Measurements from ENCODE around the gene ABCC3. TPM values are rescaled to one million over a fixed set of nuclear protein-coding genes. Genes with fewer than 3 reads are reported as not detected.

Gene ABCC3
- total and polyA plus RNA-seq, 3 experiments from 2014 or later, result 0.37 to 0.69 TPM; not detected in 1

- ChIA-PET CTCF (no interaction called here), POLR2A (no interaction called here)
- Mint-ChIP-seq H3K9me3 (no peaks in the 10 kb centered on the region), H3K4me3 (no peak overlapping the region), H3K27ac (no peak overlapping the region), H3K4me1 (peaks cover 5 to 15% (median 7%) of the 10 kb centered on the region in 3 donors), H3K27me3 (peaks cover 3 to 21% of the 10 kb centered on the region in 2 donors), H3K36me3 (no peaks in the 10 kb centered on the region)
- Histone ChIP-seq H3K4me3 (ENCODE audit: low read length) (no peak overlapping the region), H3K27me3 (ENCODE audit: insufficient read depth, low read length, poor library complexity, severe bottlenecking) (no peaks in the 10 kb centered on the region), H3K27ac (ENCODE audit: low read depth, low read length) (no peak overlapping the region), H3K36me3 (ENCODE audit: insufficient read depth, low read length) (no peaks in the 10 kb centered on the region), H3K9me3 (ENCODE audit: low read length) (no peaks in the 10 kb centered on the region), H3K4me1 (ENCODE audit: insufficient read depth, low read length) (no peaks in the 10 kb centered on the region)
- no peak for DNase-seq
Measured at GRCh38 chr17:50612281-50612680, 22.4 kb upstream of the ABCC3 start.

- Histone ChIP-seq H3K4me1 (ENCODE audit: insufficient read depth, low read length) (no peaks in the 10 kb centered on the region), H3K9me3 (ENCODE audit: low read length) (no peaks in the 10 kb centered on the region), H3K27ac (ENCODE audit: low read depth, low read length) (no peak overlapping the region), H3K36me3 (ENCODE audit: insufficient read depth, low read length) (no peaks in the 10 kb centered on the region), H3K4me3 (ENCODE audit: low read length) (no peak overlapping the region), H3K27me3 (ENCODE audit: insufficient read depth, low read length, poor library complexity, severe bottlenecking) (no peaks in the 10 kb centered on the region)
- CTCF ChIA-PET, result no interaction called here
- POLR2A ChIA-PET, result no interaction called here
- Mint-ChIP-seq H3K4me1 (peaks cover 5 to 15% (median 7%) of the 10 kb centered on the region in 3 donors), H3K4me3 (no peak overlapping the region), H3K27me3 (peaks cover 2 to 21% of the 10 kb centered on the region in 2 donors), H3K27ac (no peak overlapping the region), H3K36me3 (no peaks in the 10 kb centered on the region), H3K9me3 (no peaks in the 10 kb centered on the region)
- DNase-seq, result no peak
Measured at GRCh38 chr17:50613007-50613992, 21.4 kb upstream of the ABCC3 start.

GRCh38 chr17:50614471-50615051 is 20.1 kb upstream of the ABCC3 start:
- Mint-ChIP-seq H3K27ac (peak overlapping the region in 1 of 8 donors; percentile 30), H3K4me3 (no peak overlapping the region), H3K4me1 (peaks cover 5 to 15% (median 7%) of the 10 kb centered on the region in 3 donors), H3K9me3 (no peaks in the 10 kb centered on the region), H3K36me3 (no peaks in the 10 kb centered on the region), H3K27me3 (peaks cover 4 to 15% of the 10 kb centered on the region in 2 donors)
- no peaks in the 10 kb centered on the region for H3K27me3 ChIP-seq (ENCODE audit: insufficient read depth, low read length, poor library complexity, severe bottlenecking)
- H3K36me3 ChIP-seq (ENCODE audit: insufficient read depth, low read length), result no peaks in the 10 kb centered on the region
- DNase-seq, result no peak
- no peaks in the 10 kb centered on the region for H3K4me1 ChIP-seq (ENCODE audit: insufficient read depth, low read length)
- CTCF ChIA-PET, result no interaction called here
- no peak overlapping the region for H3K4me3 ChIP-seq (ENCODE audit: low read length)
- no peaks in the 10 kb centered on the region for H3K9me3 ChIP-seq (ENCODE audit: low read length)
- POLR2A ChIA-PET, result no interaction called here
- no peak overlapping the region for H3K27ac ChIP-seq (ENCODE audit: low read depth, low read length)

GRCh38 chr17:50615828-50616227 is 18.9 kb upstream of the ABCC3 start:
- H3K4me1 Mint-ChIP-seq, result peaks cover 5 to 15% (median 7%) of the 10 kb centered on the region in 3 donors
- ChIA-PET POLR2A (no interaction called here), CTCF (no interaction called here)
- H3K36me3 Mint-ChIP-seq, result no peaks in the 10 kb centered on the region
- H3K9me3 Mint-ChIP-seq, result no peaks in the 10 kb centered on the region
- no peak overlapping the region for H3K4me3 ChIP-seq (ENCODE audit: low read length)
- no peak overlapping the region for H3K27ac ChIP-seq (ENCODE audit: low read depth, low read length)
- no peaks in the 10 kb centered on the region for H3K9me3 ChIP-seq (ENCODE audit: low read length)
- no peaks in the 10 kb centered on the region for H3K4me1 ChIP-seq (ENCODE audit: insufficient read depth, low read length)
- no peaks in the 10 kb centered on the region for H3K27me3 ChIP-seq (ENCODE audit: insufficient read depth, low read length, poor library complexity, severe bottlenecking)
- no peak for DNase-seq
- H3K4me3 Mint-ChIP-seq, result no peak overlapping the region
- H3K27ac Mint-ChIP-seq, result no peak overlapping the region
- no peaks in the 10 kb centered on the region for H3K36me3 ChIP-seq (ENCODE audit: insufficient read depth, low read length)
- peaks cover 4 to 11% of the 10 kb centered on the region in 2 donors for H3K27me3 Mint-ChIP-seq

- ChIA-PET CTCF (interaction anchor here (1.4 kb wide), 1 partner anchor 12 kb away, joined by 5 read pairs; no protein-coding TSS in a partner anchor), POLR2A (no interaction called here)
- Histone ChIP-seq H3K27ac (ENCODE audit: low read depth, low read length) (no peak overlapping the region), H3K36me3 (ENCODE audit: insufficient read depth, low read length) (no peaks in the 10 kb centered on the region), H3K27me3 (ENCODE audit: insufficient read depth, low read length, poor library complexity, severe bottlenecking) (peaks cover 3% of the 10 kb centered on the region), H3K9me3 (ENCODE audit: low read length) (no peaks in the 10 kb centered on the region), H3K4me3 (ENCODE audit: low read length) (no peak overlapping the region), H3K4me1 (ENCODE audit: insufficient read depth, low read length) (no peaks in the 10 kb centered on the region)
- no peak overlapping the region for H3K27ac Mint-ChIP-seq
- no peaks in the 10 kb centered on the region for H3K9me3 Mint-ChIP-seq
- peaks cover 5 to 15% (median 7%) of the 10 kb centered on the region in 3 donors for H3K4me1 Mint-ChIP-seq
- peaks cover 10 to 15% of the 10 kb centered on the region in 2 donors for H3K27me3 Mint-ChIP-seq
- no peaks in the 10 kb centered on the region for H3K36me3 Mint-ChIP-seq
- no peak overlapping the region for H3K4me3 Mint-ChIP-seq
- no peak for DNase-seq
Measured at GRCh38 chr17:50618300-50618699, 16.4 kb upstream of the ABCC3 start.

GRCh38 chr17:50618941-50619340 is 15.7 kb upstream of the ABCC3 start:
- Histone ChIP-seq H3K27me3 (ENCODE audit: insufficient read depth, low read length, poor library complexity, severe bottlenecking) (peaks cover 3% of the 10 kb centered on the region), H3K27ac (ENCODE audit: low read depth, low read length) (no peak overlapping the region), H3K9me3 (ENCODE audit: low read length) (no peaks in the 10 kb centered on the region), H3K4me1 (ENCODE audit: insufficient read depth, low read length) (no peaks in the 10 kb centered on the region), H3K36me3 (ENCODE audit: insufficient read depth, low read length) (no peaks in the 10 kb centered on the region), H3K4me3 (ENCODE audit: low read length) (no peak overlapping the region)
- ChIA-PET CTCF (interaction anchor here (1.4 kb wide), 1 partner anchor 12 kb away, joined by 5 read pairs; no protein-coding TSS in a partner anchor), POLR2A (no interaction called here)
- no peak for DNase-seq
- no peaks in the 10 kb centered on the region for H3K36me3 Mint-ChIP-seq
- no peaks in the 10 kb centered on the region for H3K9me3 Mint-ChIP-seq
- no peak overlapping the region for H3K4me3 Mint-ChIP-seq
- H3K4me1 Mint-ChIP-seq, result peaks cover 5 to 9% (median 7%) of the 10 kb centered on the region in 3 donors
- peaks cover 10 to 15% of the 10 kb centered on the region in 2 donors for H3K27me3 Mint-ChIP-seq
- no peak overlapping the region for H3K27ac Mint-ChIP-seq

GRCh38 chr17:50619489-50619888 is 15.2 kb upstream of the ABCC3 start:
- H3K27me3 Mint-ChIP-seq, result peaks cover 10 to 13% of the 10 kb centered on the region in 2 donors
- Histone ChIP-seq H3K4me1 (ENCODE audit: insufficient read depth, low read length) (no peaks in the 10 kb centered on the region), H3K27ac (ENCODE audit: low read depth, low read length) (no peak overlapping the region), H3K9me3 (ENCODE audit: low read length) (no peaks in the 10 kb centered on the region), H3K4me3 (ENCODE audit: low read length) (no peak overlapping the region), H3K27me3 (ENCODE audit: insufficient read depth, low read length, poor library complexity, severe bottlenecking) (peaks cover 3% of the 10 kb centered on the region), H3K36me3 (ENCODE audit: insufficient read depth, low read length) (no peaks in the 10 kb centered on the region)
- peaks cover 0 to 4% (median 2%) of the 10 kb centered on the region in 3 donors for H3K4me1 Mint-ChIP-seq
- no peak overlapping the region for H3K4me3 Mint-ChIP-seq
- H3K36me3 Mint-ChIP-seq, result no peaks in the 10 kb centered on the region
- H3K9me3 Mint-ChIP-seq, result no peaks in the 10 kb centered on the region
- H3K27ac Mint-ChIP-seq, result no peak overlapping the region
- ChIA-PET CTCF (interaction anchor here (1.4 kb wide), 1 partner anchor 11 kb away, joined by 5 read pairs; no protein-coding TSS in a partner anchor), POLR2A (no interaction called here)
- no peak for DNase-seq

GRCh38 chr17:50620237-50620636 is 14.4 kb upstream of the ABCC3 start:
- Mint-ChIP-seq H3K27ac (no peak overlapping the region), H3K4me3 (no peak overlapping the region), H3K4me1 (no peaks in the 10 kb centered on the region), H3K9me3 (no peaks in the 10 kb centered on the region), H3K27me3 (peaks cover 10 to 18% of the 10 kb centered on the region in 2 donors), H3K36me3 (no peaks in the 10 kb centered on the region)
- Histone ChIP-seq H3K9me3 (ENCODE audit: low read length) (no peaks in the 10 kb centered on the region), H3K4me3 (ENCODE audit: low read length) (no peak overlapping the region), H3K27ac (ENCODE audit: low read depth, low read length) (no peak overlapping the region), H3K36me3 (ENCODE audit: insufficient read depth, low read length) (no peaks in the 10 kb centered on the region), H3K27me3 (ENCODE audit: insufficient read depth, low read length, poor library complexity, severe bottlenecking) (peaks cover 3% of the 10 kb centered on the region), H3K4me1 (ENCODE audit: insufficient read depth, low read length) (no peaks in the 10 kb centered on the region)
- DNase-seq, result no peak
- CTCF ChIA-PET, result no interaction called here
- POLR2A ChIA-PET, result no interaction called here
